Mesenchymal stem cell (in vitro differentiated cells and primary cell): ENCODE measurements around the gene MFAP2.
"Not testable (repeated sequence)": the region's sequence is repeated elsewhere in the genome, so short reads cannot be mapped to it uniquely, and the experiment has no call there.

Experiments
- DNase-seq: peaks from one replicate; pipeline ENCODE4 v3.0.0-alpha.2; 2013
- H2AFZ ChIP-seq: one replicate; pipeline ENCODE4 v1.6.1; 2013; ENCODE audit warnings: low read depth, mild to moderate bottlenecking, control low read depth, inconsistent platforms, low read length, moderate library complexity
- H2AK5ac ChIP-seq: 2 replicates; pipeline ENCODE4 v1.6.1; 2013; ENCODE audit warnings: low read length, moderate library complexity, mild to moderate bottlenecking, inconsistent platforms; ENCODE audit not compliant: severe bottlenecking
- H2BK120ac ChIP-seq: one replicate; pipeline ENCODE4 v1.6.1; 2013; ENCODE audit warnings: low read depth, mild to moderate bottlenecking, inconsistent platforms, low read length, moderate library complexity
- H2BK12ac ChIP-seq, 2 experiments: one replicate each; pipeline ENCODE4 v1.6.1; 2013; ENCODE audit warnings: inconsistent platforms in 2 of 2, low read length in 2 of 2, mild to moderate bottlenecking in 2 of 2, moderate library complexity in 2 of 2, control low read depth in 1 of 2
- H2BK15ac ChIP-seq: one replicate; pipeline ENCODE4 v1.6.1; 2013; ENCODE audit warnings: mild to moderate bottlenecking, low read depth, inconsistent platforms; ENCODE audit not compliant: poor library complexity, severe bottlenecking
- H2BK5ac ChIP-seq: 2 replicates; pipeline ENCODE4 v1.6.1; 2013; ENCODE audit warnings: low read depth, mild to moderate bottlenecking, low read length, control low read depth, inconsistent platforms; ENCODE audit not compliant: poor library complexity, severe bottlenecking
- H3K14ac ChIP-seq, 2 experiments: one replicate each; pipeline ENCODE4 v1.6.1; 2013; ENCODE audit warnings: inconsistent platforms in 2 of 2, low read length in 2 of 2, control low read depth in 1 of 2, mild to moderate bottlenecking in 1 of 2, moderate library complexity in 1 of 2
- H3K18ac ChIP-seq, 2 experiments: one replicate each; pipeline ENCODE4 v1.6.1; 2013; ENCODE audit warnings: inconsistent platforms in 2 of 2, low read length in 2 of 2, control low read depth in 1 of 2, low read depth in 1 of 2, mild to moderate bottlenecking in 1 of 2
- H3K23ac ChIP-seq, 2 experiments: one replicate each; pipeline ENCODE4 v1.6.1; 2013; ENCODE audit warnings: inconsistent platforms in 2 of 2, low read length in 2 of 2, mild to moderate bottlenecking in 2 of 2, moderate library complexity in 2 of 2, control low read depth in 1 of 2
- H3K27ac ChIP-seq: 2 replicates; pipeline ENCODE4 v1.5.1; 2013; ENCODE audit warnings: mild to moderate bottlenecking, moderate library complexity, low read length, control low read depth, inconsistent platforms; ENCODE audit not compliant: poor library complexity, severe bottlenecking
- H3K27me3 ChIP-seq, 2 experiments: 2 replicates each; pipeline versions ENCODE4 v1.6.1 to v1.7.0; 2013; ENCODE audit warnings: low read length in 2 of 2, mild to moderate bottlenecking in 2 of 2, moderate library complexity in 2 of 2, control low read depth in 1 of 2, inconsistent platforms in 1 of 2; ENCODE audit not compliant: control insufficient read depth in 1 of 2, insufficient read depth in 1 of 2
- H3K36me3 ChIP-seq, 2 experiments: 2 replicates each; pipeline versions ENCODE4 v1.6.1 to v1.7.0; 2013; ENCODE audit warnings: low read length in 2 of 2, control low read depth in 1 of 2, inconsistent platforms in 1 of 2, low read depth in 1 of 2, mild to moderate bottlenecking in 1 of 2; ENCODE audit not compliant: insufficient read depth in 2 of 2, control insufficient read depth in 1 of 2
- H3K4ac ChIP-seq, 2 experiments: one replicate each; pipeline ENCODE4 v1.6.1; 2013; ENCODE audit warnings: inconsistent platforms in 2 of 2, low read length in 2 of 2, mild to moderate bottlenecking in 2 of 2, moderate library complexity in 2 of 2, control low read depth in 1 of 2, low read depth in 1 of 2
- H3K4me1 ChIP-seq: 2 replicates; pipeline ENCODE4 v1.6.1; 2013; ENCODE audit warnings: low read depth, low read length, control low read depth; ENCODE audit not compliant: control insufficient read depth, insufficient read depth
- H3K4me2 ChIP-seq: 2 replicates; pipeline ENCODE4 v1.6.1; 2013; ENCODE audit warnings: low read length, mild to moderate bottlenecking, inconsistent platforms; ENCODE audit not compliant: poor library complexity, severe bottlenecking
- H3K4me3 ChIP-seq, 2 experiments: 2 replicates each; pipeline versions ENCODE4 v1.5.1 to v1.7.0; 2013; ENCODE audit warnings: low read length in 2 of 2, mild to moderate bottlenecking in 2 of 2, control low read depth in 1 of 2, low read depth in 1 of 2; ENCODE audit not compliant: insufficient read depth in 1 of 2
- H3K79me1 ChIP-seq: replicated peaks from 2 replicates; pipeline ENCODE4 v1.6.1; 2013; ENCODE audit warnings: mild to moderate bottlenecking, control low read depth, low read length, inconsistent platforms; ENCODE audit not compliant: poor library complexity, severe bottlenecking
- H3K9ac ChIP-seq: 2 replicates; pipeline ENCODE4 v1.7.0; 2013; ENCODE audit warnings: mild to moderate bottlenecking, low read length, moderate library complexity
- H3K9me3 ChIP-seq: 2 replicates; pipeline ENCODE4 v1.7.0; 2013; ENCODE audit warnings: mild to moderate bottlenecking, low read length; ENCODE audit not compliant: control insufficient read depth
- H4K8ac ChIP-seq: one replicate; pipeline ENCODE4 v1.6.1; 2013; ENCODE audit warnings: inconsistent platforms, mild to moderate bottlenecking, low read length, moderate library complexity
- H4K91ac ChIP-seq: one replicate; pipeline ENCODE4 v1.6.1; 2013; ENCODE audit warnings: mild to moderate bottlenecking, low read length, inconsistent platforms
- WGBS: methylation state at CpG from one replicate; pipeline ENCODE4 v1.1.7; 2013; ENCODE audit warnings: mixed read lengths; 5-methylcytosine and 5-hydroxymethylcytosine counted together

Gene MFAP2

GRCh38 chr1:16965486-16966067, 14.8 kb downstream of the MFAP2 start:
- no peak overlapping the region for H2AFZ ChIP-seq
- H3K27me3 ChIP-seq = no peaks in the 10 kb centered on the region
- peaks cover 3% of the 10 kb centered on the region for H3K79me1 ChIP-seq
- no peaks in the 10 kb centered on the region for H3K9me3 ChIP-seq
- no peak overlapping the region for H3K4me3 ChIP-seq
- no peak overlapping the region for H2BK5ac ChIP-seq
- H3K27ac ChIP-seq = no peak overlapping the region
- no peak overlapping the region for H3K18ac ChIP-seq
- H3K4me2 ChIP-seq = no peak overlapping the region
- H4K91ac ChIP-seq = no peak overlapping the region
- H2BK120ac ChIP-seq = no peak overlapping the region
- no peak overlapping the region for H3K9ac ChIP-seq
- H2BK15ac ChIP-seq = no peak overlapping the region
- peaks cover 31 to 47% of the 10 kb centered on the region in 2 experiments for H3K36me3 ChIP-seq
- no peak overlapping the region for H2BK12ac ChIP-seq
- H2AK5ac ChIP-seq = no peak overlapping the region
- no peak for DNase-seq
- no peak overlapping the region for H3K4ac ChIP-seq
- 98% methylated on average over 12 of the region's 13 CpGs for WGBS
- no peak overlapping the region for H3K14ac ChIP-seq
- H3K4me1 ChIP-seq = peaks cover 43% of the 10 kb centered on the region
- no peak overlapping the region for H4K8ac ChIP-seq
- H3K23ac ChIP-seq = no peak overlapping the region

GRCh38 chr1:16964169-16964568, 16.3 kb downstream of the MFAP2 start:
- H3K18ac ChIP-seq, H3K4me2 ChIP-seq, H3K14ac ChIP-seq, H3K27ac ChIP-seq, H3K4ac ChIP-seq, H2BK15ac ChIP-seq, DNase-seq, H2BK5ac ChIP-seq, H3K9me3 ChIP-seq, H2AK5ac ChIP-seq, H4K8ac ChIP-seq, H3K9ac ChIP-seq, H3K23ac ChIP-seq, H2BK12ac ChIP-seq, H2AFZ ChIP-seq, H3K4me3 ChIP-seq, H3K79me1 ChIP-seq, H4K91ac ChIP-seq, H2BK120ac ChIP-seq, H3K27me3 ChIP-seq: not testable (repeated sequence)
- H3K36me3 ChIP-seq = peaks cover 28 to 33% of the 10 kb centered on the region in 2 experiments
- 94% methylated on average over 4 of the region's 4 CpGs for WGBS
- peaks cover 43% of the 10 kb centered on the region for H3K4me1 ChIP-seq

GRCh38 chr1:16961297-16962133, 18.9 kb downstream of the MFAP2 start:
- Histone ChIP-seq H3K23ac (no peak overlapping the region), H3K4me3 (peak overlapping the region; percentile 61 to 73), H3K27ac (no peak overlapping the region), H2BK15ac (no peak overlapping the region), H3K4me1 (peaks cover 28% of the 10 kb centered on the region), H3K9me3 (no peaks in the 10 kb centered on the region), H3K27me3 (no peaks in the 10 kb centered on the region), H3K79me1 (peaks cover 3% of the 10 kb centered on the region), H4K91ac (peak overlapping the region; percentile 3), H3K18ac (peak overlapping the region in 1 of 2 experiments; percentile 74), H2BK120ac (peak overlapping the region; percentile 82), H4K8ac (peak overlapping the region; percentile 25), H2AK5ac (peak overlapping the region; percentile 74), H2BK12ac (no peak overlapping the region), H3K9ac (peak overlapping the region; percentile 73), H3K36me3 (peaks cover 16 to 25% of the 10 kb centered on the region in 2 experiments), H2BK5ac (no peak overlapping the region), H2AFZ (no peak overlapping the region), H3K4me2 (peak overlapping the region; percentile 81), H3K14ac (no peak overlapping the region), H3K4ac (peak overlapping the region in 1 of 2 experiments; percentile 68)
- 96% methylated on average over 14 of the region's 14 CpGs for WGBS
- no peak for DNase-seq

GRCh38 chr1:16960560-16961296, 19.7 kb downstream of the MFAP2 start:
- Histone ChIP-seq H2BK120ac (peak overlapping the region; percentile 82), H3K4me2 (peak overlapping the region; percentile 81), H3K79me1 (peaks cover 3% of the 10 kb centered on the region), H3K27ac (no peak overlapping the region), H3K27me3 (no peaks in the 10 kb centered on the region), H2AFZ (peak overlapping the region; percentile 14), H2BK15ac (peak overlapping the region; percentile 85), H3K36me3 (peaks cover 9 to 23% of the 10 kb centered on the region in 2 experiments), H3K4me3 (peak overlapping the region; percentile 61 to 73), H4K8ac (peak overlapping the region; percentile 71), H3K4me1 (peaks cover 22% of the 10 kb centered on the region), H3K4ac (peak overlapping the region; percentile 50 to 68), H3K23ac (no peak overlapping the region), H2BK5ac (no peak overlapping the region), H4K91ac (peak overlapping the region; percentile 79), H3K9me3 (no peaks in the 10 kb centered on the region), H2BK12ac (no peak overlapping the region), H2AK5ac (peak overlapping the region; percentile 74), H3K14ac (no peak overlapping the region), H3K9ac (peak overlapping the region; percentile 73), H3K18ac (peak overlapping the region; percentile 74 to 89)
- WGBS = 12% methylated on average over 32 of the region's 57 CpGs
- peak; percentile 83 for DNase-seq
